ENCODE results near the gene VPS16.

- TF ChIP-seq CTCF (IDR thresholded peaks at IDR 0.05; ENCODE audit: low read depth, low read length) (no peak), MAX (IDR thresholded peaks at IDR 0.05; ENCODE audit: low read depth, low read length) (no peak), POLR2A (IDR thresholded peaks at IDR 0.05; ENCODE audit: extremely low read depth, insufficient read length) (no peak)
These were observed 43.2 kb upstream of the VPS16 start for GRCh38 chr20:2797136-2797983.
